HG02943 (cell line): ENCODE data around the gene SNRPD1.
"Not testable (repeated sequence)": the region's sequence is repeated elsewhere in the genome, so short reads cannot be mapped to it uniquely, and the experiment has no call there.

ENCODE experiments used
- ATAC-seq: cut with Tn5 transposase; IDR thresholded peaks from one replicate; pipeline ENCODE4 v1.9.1; 2021; ENCODE audit warnings: mild to moderate bottlenecking, low read depth, moderate library complexity; ENCODE audit not compliant: unreplicated experiment

The SNRPD1 gene

GRCh38 chr18:21634588-21635199 is 22.6 kb downstream of the SNRPD1 start:
- ATAC-seq: no peak

GRCh38 chr18:21636769-21637168 is 24.7 kb downstream of the SNRPD1 start:
- no peak for ATAC-seq

GRCh38 chr18:21638822-21639221 is 26.7 kb downstream of the SNRPD1 start:
- no peak for ATAC-seq

- ATAC-seq: not testable (repeated sequence)
Measured at GRCh38 chr18:21640375-21640774, 28.3 kb downstream of the SNRPD1 start.

- ATAC-seq: no peak
Measured at GRCh38 chr18:21650311-21650710, 38.2 kb downstream of the SNRPD1 start.

GRCh38 chr18:21652073-21652472 is 40.0 kb downstream of the SNRPD1 start:
- ATAC-seq: no peak

GRCh38 chr18:21653361-21653760 is 41.2 kb downstream of the SNRPD1 start:
- ATAC-seq: no peak

GRCh38 chr18:21656402-21656801 is 44.3 kb downstream of the SNRPD1 start:
- no peak for ATAC-seq

- ATAC-seq: no peak
Measured at GRCh38 chr18:21660078-21660477, 48.0 kb downstream of the SNRPD1 start.

GRCh38 chr18:21662581-21662980 is 50.5 kb downstream of the SNRPD1 start:
- no peak for ATAC-seq

- ATAC-seq: no peak
Measured at GRCh38 chr18:21663578-21663977, 51.5 kb downstream of the SNRPD1 start.

GRCh38 chr18:21664069-21664468 is 52.0 kb downstream of the SNRPD1 start:
- ATAC-seq: no peak

- no peak for ATAC-seq
Measured at GRCh38 chr18:21669736-21670285, 57.7 kb downstream of the SNRPD1 start.

- ATAC-seq: no peak
Measured at GRCh38 chr18:21672521-21673267, 60.6 kb downstream of the SNRPD1 start.

GRCh38 chr18:21675354-21675753 is 63.2 kb downstream of the SNRPD1 start:
- not testable (repeated sequence) for ATAC-seq

GRCh38 chr18:21678859-21679258 is 66.7 kb downstream of the SNRPD1 start:
- no peak for ATAC-seq

GRCh38 chr18:21680161-21680560 is 68.0 kb downstream of the SNRPD1 start:
- no peak for ATAC-seq

- ATAC-seq: peak; percentile 36
Measured at GRCh38 chr18:21682371-21683051, 70.4 kb downstream of the SNRPD1 start.
